ENCODE data around the gene CFAP157.

DNA sequence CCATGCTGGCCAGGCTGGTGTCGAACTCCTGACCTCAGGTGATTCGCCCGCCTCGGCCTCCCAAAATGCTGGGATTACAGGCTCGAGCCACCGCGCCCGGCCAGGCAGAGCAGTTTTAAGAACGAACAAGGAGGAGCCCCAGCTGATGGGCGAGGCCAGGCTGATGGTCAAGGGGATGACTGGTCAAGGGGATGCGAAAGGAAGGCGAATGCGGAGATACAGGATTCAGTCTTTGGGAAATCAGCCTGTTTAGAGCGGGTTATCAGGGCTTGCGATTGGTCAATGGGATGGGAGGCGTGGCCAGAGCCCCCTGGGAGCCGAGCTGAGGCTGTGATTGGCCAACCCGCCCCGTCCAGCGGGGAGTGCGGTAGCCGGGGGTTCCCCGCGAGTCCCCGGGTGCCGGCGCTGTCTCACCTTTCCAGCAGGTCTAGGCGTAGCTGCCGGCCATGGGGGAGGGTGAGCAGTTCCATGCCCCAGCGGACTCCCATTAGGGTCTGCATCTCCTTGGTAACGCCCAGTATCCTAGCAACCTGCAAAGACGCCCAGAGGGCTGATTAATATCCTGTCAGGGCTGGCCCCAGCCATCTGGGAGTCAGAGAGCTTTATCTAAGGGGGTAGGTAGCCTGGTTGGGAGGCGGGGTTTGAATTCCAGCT, 35.8 kb downstream of the CFAP157 start:
- TF ChIP-seq, protein P1, sequence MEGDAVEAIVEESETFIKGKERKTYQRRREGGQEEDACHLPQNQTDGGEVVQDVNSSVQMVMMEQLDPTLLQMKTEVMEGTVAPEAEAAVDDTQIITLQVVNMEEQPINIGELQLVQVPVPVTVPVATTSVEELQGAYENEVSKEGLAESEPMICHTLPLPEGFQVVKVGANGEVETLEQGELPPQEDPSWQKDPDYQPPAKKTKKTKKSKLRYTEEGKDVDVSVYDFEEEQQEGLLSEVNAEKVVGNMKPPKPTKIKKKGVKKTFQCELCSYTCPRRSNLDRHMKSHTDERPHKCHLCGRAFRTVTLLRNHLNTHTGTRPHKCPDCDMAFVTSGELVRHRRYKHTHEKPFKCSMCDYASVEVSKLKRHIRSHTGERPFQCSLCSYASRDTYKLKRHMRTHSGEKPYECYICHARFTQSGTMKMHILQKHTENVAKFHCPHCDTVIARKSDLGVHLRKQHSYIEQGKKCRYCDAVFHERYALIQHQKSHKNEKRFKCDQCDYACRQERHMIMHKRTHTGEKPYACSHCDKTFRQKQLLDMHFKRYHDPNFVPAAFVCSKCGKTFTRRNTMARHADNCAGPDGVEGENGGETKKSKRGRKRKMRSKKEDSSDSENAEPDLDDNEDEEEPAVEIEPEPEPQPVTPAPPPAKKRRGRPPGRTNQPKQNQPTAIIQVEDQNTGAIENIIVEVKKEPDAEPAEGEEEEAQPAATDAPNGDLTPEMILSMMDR (IDR thresholded peaks at IDR 0.05; ENCODE audit: insufficient read depth, low read length, poor library complexity, severe bottlenecking): no peak
- no peak for TF ChIP-seq EZH2phosphoT487 (conservative IDR thresholded peaks at IDR 0.05; ENCODE audit: low read length)

All from SU-DHL-6 (cell line).